Measurements from ENCODE around the gene GRK2.

GRCh38 chr11:67255353-67255752, 10.9 kb upstream of the GRK2 start:
- TF ChIP-seq CTCF (IDR thresholded peaks at IDR 0.05 in 8 of 11, conservative IDR thresholded peaks at IDR 0.05 in 3 of 11) = no peak
- TF ChIP-seq POLR2AphosphoS5 (IDR thresholded peaks at IDR 0.05) = peak in 2 of 3 donors; percentile 39 to 64
- no peak for TF ChIP-seq POLR2A (IDR thresholded peaks at IDR 0.05)

Data from spleen (tissue), 7 donors.